Activated effector memory CD4-positive, alpha-beta T cell treated with Interleukin-2 at 50 U/mL for 16 hours (primary cell): Measurements from ENCODE around the gene RAB33A.

Experiments used
- DNase-seq: peaks from one replicate; pipeline ENCODE4 v3.0.0-alpha.2; 2020

Gene RAB33A

DNA sequence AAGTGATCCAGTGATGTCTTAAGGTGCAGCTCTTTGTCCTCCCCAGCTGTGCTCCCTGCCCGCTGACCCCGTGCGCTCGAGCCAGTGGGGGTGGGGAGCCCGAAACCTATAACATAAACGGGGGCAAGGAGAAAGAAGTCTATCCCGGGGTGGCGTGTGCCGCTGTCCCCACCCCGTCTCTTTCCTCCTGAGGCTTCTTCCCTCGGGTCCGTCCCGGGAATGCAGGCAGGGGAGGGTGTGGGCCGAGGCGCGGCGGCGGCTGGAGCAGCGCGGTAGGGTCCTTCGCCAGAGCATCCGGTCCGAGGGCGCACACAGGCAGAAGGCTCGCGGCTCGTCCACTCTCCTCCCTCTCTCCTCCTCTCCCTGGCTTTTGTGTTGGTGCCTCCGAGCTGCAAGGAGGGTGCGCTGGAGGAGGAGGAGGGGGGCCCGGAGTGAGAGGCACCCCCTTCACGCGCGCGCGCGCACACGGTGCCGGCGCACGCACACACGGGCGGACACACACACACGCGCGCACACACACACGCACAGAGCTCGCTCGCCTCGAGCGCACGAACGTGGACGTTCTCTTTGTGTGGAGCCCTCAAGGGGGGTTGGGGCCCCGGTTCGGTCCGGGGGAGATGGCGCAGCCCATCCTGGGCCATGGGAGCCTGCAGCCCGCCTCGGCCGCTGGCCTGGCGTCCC, at the start of gene RAB33A:
TSS of gene RAB33A (plus strand) at position 517 of the 681 bp plus-strand sequence. CDS start at position 618, 101 bp downstream.
- peak; percentile 44 for DNase-seq

DNA sequence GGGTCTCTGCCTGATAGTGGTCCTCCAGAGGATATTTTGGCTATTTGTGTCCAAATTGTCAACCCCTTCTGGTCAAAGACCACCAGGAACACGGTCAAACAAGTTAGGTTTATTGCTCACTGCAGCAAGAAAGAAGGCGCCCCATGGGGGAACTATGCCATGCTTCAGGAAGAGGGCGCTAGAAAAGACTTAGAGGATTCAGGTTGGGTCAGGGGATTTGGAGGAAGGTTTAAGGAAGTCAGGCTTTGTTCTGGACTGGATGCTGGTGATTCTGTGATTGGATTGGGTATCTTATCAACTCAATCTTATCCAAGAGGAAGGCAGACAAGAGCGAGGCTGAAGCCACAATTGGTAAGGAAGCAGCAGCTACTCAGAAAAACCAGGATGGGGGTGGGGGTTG, 47.2 kb upstream of the RAB33A start:
- no peak for DNase-seq

- DNase-seq: no peak
These were observed 46.5 kb upstream of the RAB33A start for GRCh38 chrX:130125091-130125874.

DNA sequence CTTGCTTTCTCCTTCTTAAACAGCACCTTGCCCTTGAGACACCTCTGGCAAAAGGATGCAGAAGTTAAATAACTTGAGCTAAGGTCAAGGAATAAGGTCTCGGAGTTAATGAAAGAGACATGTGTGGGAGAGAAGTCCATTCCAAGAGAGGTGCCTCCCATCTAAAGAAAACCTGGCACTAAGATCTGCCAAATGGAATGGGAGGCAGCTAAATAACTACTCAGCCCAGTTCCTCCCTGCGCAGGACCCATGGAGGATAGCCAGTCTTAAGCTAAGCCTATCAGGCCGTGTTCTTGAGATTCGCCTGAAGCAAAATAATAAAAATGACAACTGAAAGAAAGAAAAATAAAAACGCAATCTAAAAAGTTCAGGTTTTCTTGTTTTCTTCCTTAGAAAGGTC, 40.8 kb upstream of the RAB33A start:
- DNase-seq: no peak

GRCh38 chrX:130136496-130136895, 35.3 kb upstream of the RAB33A start:
- no peak for DNase-seq

GRCh38 chrX:130136961-130137360, 34.8 kb upstream of the RAB33A start:
- DNase-seq: no peak

- DNase-seq: no peak
These were observed 32.1 kb upstream of the RAB33A start for GRCh38 chrX:130139474-130140201.

GRCh38 chrX:130144509-130144908, 27.3 kb upstream of the RAB33A start:
- DNase-seq: no peak

DNA sequence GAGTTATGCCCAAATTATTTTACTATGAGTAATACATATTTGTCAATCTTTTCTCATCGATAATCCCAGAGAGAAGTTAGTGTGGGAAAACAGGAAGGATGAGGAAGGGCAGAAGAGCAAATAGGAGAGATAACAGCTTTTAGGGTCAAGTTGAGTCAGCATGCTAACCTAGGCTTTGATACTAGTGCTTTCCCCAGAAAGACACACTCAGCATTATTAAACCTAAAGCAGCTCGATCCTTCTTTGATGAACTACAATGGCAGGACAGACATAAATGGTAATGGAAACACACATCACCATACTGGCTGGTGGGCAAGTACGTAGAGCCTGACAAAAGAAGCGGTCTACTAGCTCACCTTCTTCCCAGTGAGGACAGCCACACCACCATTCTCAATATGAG, 26.6 kb upstream of the RAB33A start:
- no peak for DNase-seq

- no peak for DNase-seq
These were observed 24.1 kb upstream of the RAB33A start for GRCh38 chrX:130147631-130148030.

DNA sequence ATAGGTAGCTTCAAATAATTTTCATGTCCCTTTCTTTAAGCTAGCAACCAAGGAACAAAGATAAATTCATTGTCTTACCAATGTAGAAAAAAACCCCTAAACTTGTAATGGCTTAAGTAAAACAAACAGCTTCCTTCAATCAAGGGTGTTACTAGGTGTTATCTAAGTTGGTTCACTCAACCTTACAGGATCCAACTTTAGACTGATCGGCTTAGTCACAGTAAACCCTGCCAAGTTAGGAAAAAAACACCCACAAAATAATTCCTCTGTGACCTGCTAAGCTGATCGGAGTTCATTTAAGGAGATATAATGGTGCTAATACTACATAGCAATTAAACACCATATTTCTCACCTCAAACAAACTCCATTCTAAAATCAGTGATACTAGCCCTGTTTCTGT, 16.2 kb upstream of the RAB33A start:
- no peak for DNase-seq

GRCh38 chrX:130158311-130158710, 13.5 kb upstream of the RAB33A start:
- DNase-seq: no peak

- DNase-seq: no peak
These were observed 12.0 kb upstream of the RAB33A start for GRCh38 chrX:130159776-130160175.

- DNase-seq: no peak
These were observed 9.5 kb upstream of the RAB33A start for GRCh38 chrX:130162094-130162735.

DNA sequence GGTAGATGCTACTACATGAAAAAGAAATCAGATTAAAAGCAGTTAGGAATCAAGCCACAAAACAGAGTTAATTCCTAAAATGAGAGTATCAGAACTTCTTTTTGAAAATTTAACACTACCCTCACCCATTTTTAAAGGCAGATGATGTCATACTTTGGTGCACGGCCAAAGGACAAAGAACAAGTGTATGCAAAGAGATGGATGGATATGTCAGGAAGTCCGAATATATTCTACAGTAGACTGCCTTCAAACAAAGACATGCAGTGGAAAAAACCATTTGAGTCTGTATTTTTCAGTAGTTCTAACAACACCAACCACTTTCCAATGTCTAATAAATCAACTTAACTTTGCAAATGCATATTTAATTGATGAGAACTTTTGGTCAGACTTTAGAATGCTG, 8.4 kb upstream of the RAB33A start:
- no peak for DNase-seq

GRCh38 chrX:130165181-130165702, 6.5 kb upstream of the RAB33A start:
- DNase-seq: no peak

DNA sequence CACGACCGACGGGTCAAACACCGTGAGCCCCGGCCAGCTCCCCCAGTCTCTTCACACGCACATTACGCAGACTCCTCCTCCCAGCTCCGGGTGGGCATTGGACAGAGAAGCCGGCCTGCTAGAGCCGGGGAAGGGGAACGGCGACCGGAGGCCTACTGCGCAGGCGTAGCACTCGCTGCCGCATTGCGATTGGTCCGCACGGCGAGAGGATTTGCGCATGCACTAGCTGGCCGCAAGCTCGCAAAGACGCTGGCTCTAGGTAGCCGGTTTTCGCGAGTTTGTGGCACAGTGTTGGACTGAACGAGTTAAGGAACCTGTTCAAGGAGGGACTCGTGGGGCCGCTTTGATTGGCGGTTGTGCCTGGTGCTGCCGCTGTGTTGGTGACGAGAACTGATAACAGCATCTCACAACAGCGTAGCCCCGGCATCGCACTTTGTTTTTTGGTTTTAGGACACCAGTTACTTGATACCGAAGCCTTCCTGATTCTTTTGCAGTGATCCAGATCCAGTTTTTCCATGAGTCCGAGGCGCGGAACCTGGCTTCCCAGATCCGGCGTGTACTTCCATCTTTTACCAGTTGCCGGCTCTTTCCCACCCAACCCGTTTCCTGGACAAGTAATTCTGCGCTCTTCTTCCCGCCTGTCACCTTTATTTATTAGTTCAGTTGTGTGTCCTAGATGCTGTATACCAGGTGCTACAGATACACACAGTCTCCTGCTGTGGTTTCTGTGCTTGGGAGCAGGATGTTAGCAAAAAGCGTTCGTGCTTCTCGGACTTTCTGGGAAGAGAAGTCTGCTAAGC, 5.9 kb upstream of the RAB33A start, which contains the start of gene AIFM1:
TSS of gene AIFM1 (minus strand) at position 139 of the 800 bp plus-strand sequence. CDS start 185 bp downstream, outside the sequence.
- DNase-seq: peak; percentile 80

DNA sequence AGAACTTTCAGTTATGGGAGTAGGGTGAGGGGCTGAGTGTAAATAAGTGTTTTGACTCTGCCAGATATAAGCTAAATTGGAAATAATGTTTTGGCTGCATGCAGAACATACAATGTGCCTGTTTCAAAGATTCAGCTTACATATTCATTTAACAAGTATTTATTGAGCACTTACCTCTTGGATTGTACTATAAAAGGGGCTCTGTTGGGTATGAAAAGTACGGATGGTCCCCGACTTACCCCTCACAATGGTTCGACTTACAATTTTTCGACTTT, 5.3 kb upstream of the RAB33A start:
- DNase-seq: no peak

DNA sequence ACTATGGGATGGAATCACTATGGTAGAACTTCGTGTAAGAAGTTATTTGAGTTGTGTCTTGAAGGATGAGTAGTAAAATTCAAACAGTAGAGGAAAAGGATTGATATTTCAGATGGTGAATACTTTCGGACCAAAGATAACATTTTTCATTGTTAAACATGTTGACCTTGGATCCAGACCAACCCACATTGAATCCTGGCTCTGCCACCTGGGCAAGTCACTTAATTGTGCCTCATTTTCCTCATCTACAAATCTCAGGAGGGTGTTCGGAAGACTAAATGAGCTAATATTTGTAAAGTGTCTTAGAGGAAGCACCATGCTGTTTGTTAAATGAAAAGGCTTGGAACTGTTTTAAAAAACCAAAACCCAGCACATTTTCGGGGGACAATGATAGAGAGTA, 4.7 kb upstream of the RAB33A start:
- DNase-seq: no peak

DNA sequence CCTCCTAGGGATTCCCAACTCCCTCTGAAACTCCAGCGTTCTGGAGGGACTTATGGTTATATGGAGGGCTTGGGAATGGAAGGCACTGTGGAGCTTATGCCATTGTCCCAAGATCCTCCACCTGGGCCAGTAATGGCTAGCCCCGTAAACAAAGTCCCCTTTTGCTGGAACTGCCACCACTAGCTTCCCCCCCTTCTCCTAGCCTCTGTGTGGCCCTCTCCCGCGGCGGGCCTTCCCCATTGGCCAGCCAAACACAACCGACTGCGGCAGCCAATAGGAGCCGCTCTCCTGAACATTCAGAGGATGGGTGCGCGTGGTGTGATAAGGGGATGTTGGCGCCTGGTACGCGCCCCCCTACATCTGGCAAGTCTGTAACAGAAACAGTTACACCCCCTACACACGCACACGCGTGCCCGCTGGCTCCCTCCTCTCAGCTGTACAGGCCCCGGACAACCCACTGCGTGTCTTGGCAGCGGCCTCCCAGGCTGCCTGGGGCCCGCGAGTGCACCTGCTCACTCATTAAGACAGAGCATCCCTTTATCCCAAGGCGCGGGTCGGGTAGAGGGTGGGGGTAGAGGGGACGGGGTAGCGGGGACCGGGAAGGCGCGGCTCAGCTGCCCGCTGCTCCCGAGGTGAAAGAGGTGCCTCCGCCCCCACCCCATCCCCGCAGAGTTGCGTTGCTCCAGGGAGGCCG, 863 bp upstream of the RAB33A start:
- DNase-seq: peak; percentile 39

DNA sequence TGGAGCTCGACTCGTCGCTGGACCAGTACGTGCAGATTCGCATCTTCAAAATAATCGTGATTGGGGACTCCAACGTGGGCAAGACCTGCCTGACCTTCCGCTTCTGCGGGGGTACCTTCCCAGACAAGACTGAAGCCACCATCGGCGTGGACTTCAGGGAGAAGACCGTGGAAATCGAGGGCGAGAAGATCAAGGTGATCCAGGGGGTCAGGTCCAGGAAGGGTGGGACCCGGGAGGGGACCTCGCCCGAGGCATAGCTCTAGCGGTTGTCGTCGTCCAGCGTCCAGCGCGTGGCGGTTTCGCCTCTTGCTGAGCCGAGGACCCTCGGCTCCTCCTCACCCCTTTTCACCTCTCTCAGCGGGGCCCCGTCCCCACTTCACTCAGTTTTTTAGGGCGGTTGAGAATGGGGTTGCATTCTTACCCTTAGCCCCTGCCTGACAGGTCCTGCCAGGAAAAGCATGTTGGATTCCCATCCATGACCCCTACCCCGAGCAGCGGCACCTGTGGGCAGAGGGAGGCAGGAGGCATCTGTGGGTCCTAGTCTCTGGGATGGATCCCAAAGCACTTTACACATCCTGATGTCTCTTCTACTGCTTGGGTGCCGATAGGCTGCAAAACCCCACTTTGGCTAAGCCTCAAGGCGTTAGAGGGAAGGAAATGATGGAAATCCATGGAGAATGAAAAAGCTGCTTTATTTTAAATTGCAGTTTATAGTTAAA, 524 bp downstream of the RAB33A start:
- no peak for DNase-seq
